HUDEP-2 (cell line): ENCODE data around the gene PNPT1.
"Not testable (repeated sequence)": the region's sequence is repeated elsewhere in the genome, so short reads cannot be mapped to it uniquely, and the experiment has no call there.

Source experiments
- DNase-seq, 76 experiments: peaks; one replicate each; lab custom pipeline; 2025; ENCODE audit not compliant: unreplicated experiment in 76 of 76; lab: John Stamatoyannopoulos, UW

PNPT1 gene

GRCh38 chr2:55693181-55694125 is at the start of gene PNPT1:
PNPT1 (minus strand) TSS chr2:55693844; CDS start chr2:55693823, 21 bp downstream.
- peak; percentile 17 to 96 (median 92) for DNase-seq

- DNase-seq: no peak
These were observed 49.4 kb upstream of the PNPT1 start for GRCh38 chr2:55742996-55743395.

GRCh38 chr2:55736019-55736536 is 42.4 kb upstream of the PNPT1 start:
- not testable (repeated sequence) for DNase-seq

- no peak for DNase-seq
These were observed 41.1 kb upstream of the PNPT1 start for GRCh38 chr2:55734726-55735125.

GRCh38 chr2:55733335-55733734 is 39.7 kb upstream of the PNPT1 start:
- DNase-seq: no peak

GRCh38 chr2:55732854-55733253 is 39.2 kb upstream of the PNPT1 start:
- DNase-seq: no peak

GRCh38 chr2:55729136-55729685 is 35.6 kb upstream of the PNPT1 start:
- no peak for DNase-seq

- DNase-seq: no peak
These were observed 28.1 kb upstream of the PNPT1 start for GRCh38 chr2:55721596-55722215.

- no peak for DNase-seq
These were observed 26.8 kb upstream of the PNPT1 start for GRCh38 chr2:55720417-55720816.

- DNase-seq: no peak
These were observed 26.2 kb upstream of the PNPT1 start for GRCh38 chr2:55719852-55720251.

- DNase-seq: peak in 35 of 76 experiments; percentile 0 to 68 (median 31)
These were observed 24.7 kb upstream of the PNPT1 start for GRCh38 chr2:55718165-55719008.

- DNase-seq: no peak
These were observed 22.0 kb upstream of the PNPT1 start for GRCh38 chr2:55715626-55716025.

- DNase-seq: not testable (repeated sequence)
These were observed 21.5 kb upstream of the PNPT1 start for GRCh38 chr2:55715178-55715577.

GRCh38 chr2:55712477-55713060 is 18.9 kb upstream of the PNPT1 start:
- DNase-seq: no peak

- no peak for DNase-seq
These were observed 16.4 kb upstream of the PNPT1 start for GRCh38 chr2:55710025-55710424.

- DNase-seq: no peak
These were observed 14.1 kb upstream of the PNPT1 start for GRCh38 chr2:55707751-55708150.

GRCh38 chr2:55706258-55706657 is 12.6 kb upstream of the PNPT1 start:
- DNase-seq: not testable (repeated sequence)

GRCh38 chr2:55705027-55705653 is 11.5 kb upstream of the PNPT1 start:
- DNase-seq: no peak

GRCh38 chr2:55703350-55703749 is 9.7 kb upstream of the PNPT1 start:
- DNase-seq: peak in 26 of 76 experiments; percentile 2 to 47 (median 9)

GRCh38 chr2:55692740-55693139 is 904 bp downstream of the PNPT1 start:
- DNase-seq: peak in 1 of 76 experiments; percentile 1
